Measurements from ENCODE around the gene DPCD. TPM values are rescaled to one million over a fixed set of nuclear protein-coding genes. Genes with fewer than 3 reads are reported as not detected.

The DPCD gene
- total and polyA plus RNA-seq, 2 donors (not counting 3 experiments of a cell fraction or from before 2014, with no cell fraction given), result 25.3 to 39.3 TPM

DNA sequence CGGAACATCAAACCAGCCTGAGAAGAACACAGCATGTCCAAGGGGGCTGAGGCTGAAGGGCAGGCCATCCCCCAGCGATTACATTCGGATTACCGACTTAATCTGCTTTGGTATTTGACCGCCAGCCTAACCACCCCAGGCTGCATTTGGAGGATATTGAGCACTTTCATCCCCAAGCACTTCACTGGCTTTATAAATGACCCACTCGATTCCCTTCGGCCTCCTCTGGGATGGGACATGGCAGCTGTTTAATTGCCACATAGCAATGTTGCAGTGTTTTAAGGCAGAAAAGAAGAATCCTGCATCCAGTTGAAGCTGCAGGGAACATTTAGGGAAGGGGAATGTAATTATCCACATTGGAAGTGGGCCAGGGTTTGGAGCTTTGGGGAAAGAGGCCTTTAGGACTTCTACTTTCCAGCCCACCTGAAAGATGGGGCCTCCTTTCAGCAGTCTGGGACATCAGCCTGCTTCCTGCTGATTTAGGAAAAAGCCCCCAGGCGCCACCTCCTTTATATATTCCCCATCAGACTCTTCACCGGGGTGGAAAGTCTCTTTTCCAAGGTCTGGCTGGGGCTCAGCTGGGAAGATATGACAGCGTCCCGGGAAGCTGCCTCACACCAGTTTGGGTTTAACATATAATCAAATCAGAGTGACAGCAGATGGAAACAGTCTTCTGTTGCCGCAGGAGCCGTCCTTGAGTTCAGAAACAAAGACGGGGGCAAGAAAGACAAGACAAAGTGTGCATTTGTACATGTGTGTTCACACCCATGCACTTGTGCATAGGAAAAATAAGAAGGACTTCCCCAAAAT is 9.2 kb downstream of the DPCD start:
- ChIA-PET POLR2A (no interaction called here), CTCF (interaction anchor here (1.2 to 3.2 kb wide), 3 partner anchors 9 to 184 kb away, joined by 3 to 10 read pairs (median 4); partner anchors contain the start of genes DPCD and POLL)
- BruUV-seq (replicated peaks), result no TSS peak
- DNase-seq (ENCODE audit: low read depth, low spot score) (no peak), FAIRE-seq (no peak)
- dilution Hi-C loops (cut with MboI; ENCODE audit: extremely low pct_ligation_motif_present, low sequenced_read_pairs) (no loop called here), intact Hi-C loops (cut with micrococcal nuclease) (no loop called here)
- Histone ChIP-seq H3K9me3 (replicated peaks; ENCODE audit: control insufficient read depth, insufficient read depth, low read length) (no peaks in the 10 kb centered on the region), H2AFZ (ENCODE audit: low read depth, low read length) (no peak overlapping the region), H3K36me3 (ENCODE audit: control insufficient read depth in 2 of 2, extremely low read depth in 1 of 2, insufficient read depth in 2 of 2, low read length in 2 of 2) (no peaks in the 10 kb centered on the region), H3K4me1 (ENCODE audit: control insufficient read depth, extremely low read depth, insufficient read depth, low read length) (no peaks in the 10 kb centered on the region), H3K9me1 (replicated peaks; ENCODE audit: control insufficient read depth, extremely low read depth, insufficient read depth, low read length) (no peaks in the 10 kb centered on the region), H3K4me3 (replicated peaks in 1 of 3; ENCODE audit: insufficient read depth in 1 of 3, low read depth in 1 of 3, low read length in 3 of 3) (no peak overlapping the region), H3K4me2 (ENCODE audit: insufficient read depth, low read length) (no peak overlapping the region), H3K9ac (replicated peaks; ENCODE audit: extremely low read depth, insufficient read depth, low read length) (no peak overlapping the region), H3K79me2 (ENCODE audit: control insufficient read depth, insufficient read depth, low read length) (no peaks in the 10 kb centered on the region), H3K27me3 (ENCODE audit: control insufficient read depth in 2 of 2, insufficient read depth in 2 of 2, low read length in 2 of 2) (no peaks in the 10 kb centered on the region), H3K27ac (ENCODE audit: insufficient read depth, low read depth, low read length) (no peak overlapping the region), H4K20me1 (replicated peaks; ENCODE audit: control insufficient read depth, extremely low read depth, insufficient read depth, low read length) (no peaks in the 10 kb centered on the region)
- TF ChIP-seq POLR2AphosphoS5 (IDR thresholded peaks at IDR 0.05; ENCODE audit: insufficient read depth, low read depth, low read length), result no peak
- TF ChIP-seq JUN (IDR thresholded peaks at IDR 0.05; ENCODE audit: borderline replicate concordance, insufficient read depth, insufficient read length, low read depth), result no peak
- TF ChIP-seq FOS (IDR thresholded peaks at IDR 0.05; ENCODE audit: borderline replicate concordance, insufficient read depth, low read length), result no peak
- TF ChIP-seq CTCF (IDR thresholded peaks at IDR 0.05; ENCODE audit: extremely low read depth in 1 of 2, insufficient read depth in 1 of 2, low read depth in 1 of 2, low read length in 2 of 2), result no peak
- TF ChIP-seq MAX (IDR thresholded peaks at IDR 0.05; ENCODE audit: insufficient read depth, insufficient read length), result no peak
- no peak for TF ChIP-seq GATA2 (IDR thresholded peaks at IDR 0.05; ENCODE audit: insufficient read depth, insufficient read length, low read depth, low read length)
- TF ChIP-seq POLR2A (IDR thresholded peaks at IDR 0.05; ENCODE audit: low read depth, low read length), result no peak
- no peak for TF ChIP-seq EZH2 (IDR thresholded peaks at IDR 0.05; ENCODE audit: borderline replicate concordance, low read depth, low read length, severe bottlenecking)
- no peak for TF ChIP-seq MYC (IDR thresholded peaks at IDR 0.05; ENCODE audit: low read depth, low read length)

Data from endothelial cell of umbilical vein (primary cell).